Inferior parietal cortex (tissue), 1 donor: ENCODE data around the gene ADCY4.
"Not testable (repeated sequence)": the region's sequence is repeated elsewhere in the genome, so short reads cannot be mapped to it uniquely, and the experiment has no call there.

Experiments
- DNase-seq: peaks from one replicate; pipeline ENCODE4 v3.0.0-alpha.2; 2016; ENCODE audit errors: extremely low spot score

ADCY4 gene

GRCh38 chr14:24334431-24335291, at the start of gene ADCY4:
ADCY4 (minus strand) TSS chr14:24335071; CDS start chr14:24334652, 419 bp downstream.
- no peak for DNase-seq

DNA sequence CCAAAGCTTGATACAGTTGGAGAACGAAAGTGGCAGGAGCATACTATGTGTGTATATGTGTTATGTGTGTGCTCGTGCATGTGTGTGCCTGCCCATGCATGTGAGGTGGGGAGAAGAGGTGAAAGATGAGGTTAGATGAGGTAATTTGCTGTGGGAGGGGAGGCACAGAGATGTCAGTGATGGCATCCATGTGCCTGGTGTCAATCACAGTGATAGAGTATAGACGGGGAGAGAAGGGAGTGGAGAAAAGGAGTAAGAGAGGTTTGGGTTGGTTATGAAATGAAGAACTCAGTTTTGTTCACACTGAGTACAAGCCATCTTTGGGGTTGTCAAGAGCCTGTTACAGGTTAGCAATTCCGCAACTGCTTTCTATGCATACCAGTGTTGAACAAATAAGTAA, 49.3 kb upstream of the ADCY4 start:
- no peak for DNase-seq

- no peak for DNase-seq
Measured at GRCh38 chr14:24382064-24382371, 47.1 kb upstream of the ADCY4 start.

- DNase-seq, result no peak
Measured at GRCh38 chr14:24381363-24382063, 46.6 kb upstream of the ADCY4 start.

- DNase-seq, result no peak
Measured at GRCh38 chr14:24379907-24380730, 45.2 kb upstream of the ADCY4 start.

DNA sequence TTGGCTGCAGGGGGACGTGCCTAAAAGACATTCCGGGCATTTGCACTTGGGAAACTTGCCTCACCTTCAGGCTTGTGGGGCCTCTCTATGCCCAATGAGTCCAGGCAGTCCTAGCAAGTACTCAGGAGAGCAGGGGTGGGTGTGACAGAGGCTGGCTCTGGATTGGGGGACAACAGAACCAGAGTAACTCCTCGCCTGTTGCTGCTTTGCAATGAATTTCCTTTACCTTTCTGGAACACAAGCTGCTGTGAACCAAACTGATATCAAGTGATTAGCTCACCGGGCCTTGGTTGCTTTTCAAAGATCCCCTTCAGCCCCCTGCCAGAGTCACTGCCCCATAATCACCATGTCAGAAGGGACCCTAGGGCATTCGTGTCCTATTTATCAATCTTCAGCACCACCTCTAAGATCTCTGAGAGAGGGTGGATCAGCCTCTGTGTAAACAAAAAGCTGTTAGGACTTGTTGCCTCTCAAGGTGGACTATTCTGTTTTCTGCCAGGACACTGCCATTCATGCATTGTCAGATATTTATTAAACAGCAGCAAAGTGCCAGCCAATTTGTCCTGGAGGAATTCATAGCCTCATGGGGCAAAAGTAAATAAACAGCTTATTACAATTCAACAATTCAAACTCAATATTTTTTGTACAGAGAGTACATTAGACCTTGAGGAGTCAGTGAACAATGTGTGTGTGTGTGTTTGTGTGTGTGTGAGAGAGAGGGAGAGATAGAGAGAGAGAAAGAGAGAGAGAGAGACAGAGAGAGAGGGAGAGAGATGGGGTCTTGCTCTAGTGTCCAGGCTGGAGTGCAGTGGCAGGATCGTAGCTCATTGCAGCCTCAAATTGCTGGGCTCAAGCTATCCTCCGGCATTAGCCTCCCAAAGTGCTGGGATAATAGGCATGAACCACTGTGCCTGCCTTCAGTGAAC, 44.4 kb upstream of the ADCY4 start:
- DNase-seq, result no peak

DNA sequence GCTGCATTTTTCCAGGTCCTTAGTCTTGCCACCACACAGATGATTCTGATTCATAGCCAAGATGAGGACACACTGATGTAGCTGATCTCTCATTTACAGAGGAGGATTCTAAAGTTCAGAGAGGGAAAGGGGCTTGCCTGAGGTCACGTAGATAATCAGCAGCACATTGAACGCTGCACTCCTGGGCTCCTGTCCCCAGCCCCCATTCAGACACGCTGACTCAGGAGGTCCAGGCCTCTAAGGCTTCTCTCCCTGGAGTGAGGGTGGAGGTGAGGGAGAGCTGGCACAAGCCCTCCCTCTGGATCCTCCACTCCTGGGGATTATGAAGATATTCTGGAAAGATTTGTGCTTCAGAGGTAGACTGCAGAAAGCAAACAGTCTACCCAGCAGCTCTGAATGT, 43.5 kb upstream of the ADCY4 start:
- DNase-seq, result no peak

GRCh38 chr14:24377657-24378056, 42.8 kb upstream of the ADCY4 start:
- DNase-seq, result no peak

DNA sequence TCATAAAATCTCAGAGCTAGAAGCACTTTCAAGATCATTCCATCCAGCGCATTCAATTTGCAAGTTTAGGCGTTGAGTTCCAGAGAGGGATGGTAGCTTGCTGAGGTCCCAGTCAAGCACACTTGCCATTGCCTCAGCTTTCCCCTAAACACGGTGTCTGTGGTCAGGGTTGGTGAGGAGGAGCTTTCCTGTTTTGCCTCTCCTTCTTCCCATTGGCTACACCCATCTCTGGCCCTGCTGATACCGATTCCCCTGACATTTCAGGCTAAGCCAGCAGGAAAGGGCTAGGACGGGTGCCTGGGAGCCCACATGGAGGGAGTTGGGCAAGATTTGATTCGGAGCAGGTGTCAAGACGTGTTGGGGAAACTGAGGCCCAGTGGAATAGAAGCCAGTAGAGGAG, 42.3 kb upstream of the ADCY4 start:
- DNase-seq, result no peak

DNA sequence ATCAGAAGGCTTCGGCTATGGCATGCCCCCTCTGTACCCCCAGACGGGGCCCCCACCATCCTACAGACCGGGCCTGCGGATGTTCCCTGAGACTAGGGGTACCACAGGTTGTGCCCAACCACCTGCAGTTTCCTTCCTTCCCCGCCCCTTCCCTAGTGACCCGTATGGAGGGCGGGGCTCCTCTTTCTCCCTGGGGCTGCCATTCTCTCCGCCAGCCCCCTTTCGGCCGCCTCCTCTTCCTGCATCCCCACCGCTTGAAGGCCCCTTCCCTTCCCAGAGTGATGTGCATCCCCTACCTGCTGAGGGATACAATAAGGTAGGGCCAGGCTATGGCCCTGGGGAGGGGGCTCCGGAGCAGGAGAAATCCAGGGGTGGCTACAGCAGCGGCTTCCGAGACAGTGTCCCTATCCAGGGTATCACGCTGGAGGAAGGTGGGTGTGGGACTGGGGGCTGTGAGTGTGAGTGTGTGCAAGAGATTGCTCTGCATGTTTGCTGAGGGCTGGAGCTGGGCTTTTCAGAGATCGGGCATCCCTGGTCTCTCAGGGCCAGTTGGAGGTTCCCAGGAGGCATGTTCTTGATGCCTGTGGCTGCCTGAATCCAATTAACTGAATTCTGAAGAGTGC, 41.7 kb upstream of the ADCY4 start:
- DNase-seq, result no peak

DNA sequence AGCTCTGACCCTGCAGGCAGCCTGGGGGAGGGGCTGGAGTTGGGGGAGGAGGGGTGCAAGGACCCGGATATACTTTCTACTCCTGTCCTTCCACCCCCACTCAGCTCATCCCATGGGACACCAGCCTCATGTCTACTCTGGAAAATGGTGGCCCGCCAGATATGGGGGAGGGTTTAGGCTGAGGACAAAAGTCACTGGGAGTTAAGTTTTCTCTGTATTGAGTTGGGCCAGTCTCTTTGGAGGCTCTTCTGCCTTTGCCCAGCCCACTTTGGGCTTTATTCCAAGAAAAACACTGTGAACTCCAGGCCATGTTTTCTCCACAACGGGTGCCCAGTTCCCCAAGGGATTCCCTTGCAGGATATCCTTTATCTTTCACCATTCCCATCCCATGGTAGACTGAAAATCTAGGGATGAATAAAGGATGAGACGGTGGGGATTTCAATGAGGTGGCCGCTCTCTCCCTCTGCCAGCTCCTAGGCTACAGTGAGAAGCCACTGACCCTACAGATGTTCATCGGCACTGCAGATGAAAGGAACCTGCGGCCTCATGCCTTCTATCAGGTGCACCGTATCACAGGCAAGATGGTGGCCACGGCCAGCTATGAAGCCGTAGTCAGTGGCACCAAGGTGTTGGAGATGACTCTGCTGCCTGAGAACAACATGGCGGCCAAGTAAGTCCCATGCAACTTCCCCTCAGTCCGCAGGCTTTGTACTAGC, 38.0 kb upstream of the ADCY4 start:
- no peak for DNase-seq

DNA sequence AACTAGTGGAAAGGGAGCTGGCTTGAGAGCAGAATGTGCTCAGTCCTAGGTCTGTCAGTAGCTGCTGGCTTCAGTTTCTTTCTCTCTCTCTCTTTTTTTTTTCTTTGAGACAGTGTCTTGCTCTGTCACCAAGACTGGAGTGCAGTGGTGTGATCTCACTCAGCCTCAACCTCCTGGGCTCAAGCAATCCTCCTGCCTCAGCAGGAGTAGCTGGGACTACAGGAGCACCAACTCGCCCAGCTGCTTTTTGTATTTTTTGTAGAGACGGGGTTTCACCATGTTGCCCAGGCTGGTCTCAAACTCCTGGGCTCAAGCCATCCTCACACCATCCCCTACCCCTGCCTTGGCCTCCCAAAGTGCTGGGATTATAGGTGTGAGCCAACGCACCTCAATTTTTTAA, 36.7 kb upstream of the ADCY4 start:
- not testable (repeated sequence) for DNase-seq

DNA sequence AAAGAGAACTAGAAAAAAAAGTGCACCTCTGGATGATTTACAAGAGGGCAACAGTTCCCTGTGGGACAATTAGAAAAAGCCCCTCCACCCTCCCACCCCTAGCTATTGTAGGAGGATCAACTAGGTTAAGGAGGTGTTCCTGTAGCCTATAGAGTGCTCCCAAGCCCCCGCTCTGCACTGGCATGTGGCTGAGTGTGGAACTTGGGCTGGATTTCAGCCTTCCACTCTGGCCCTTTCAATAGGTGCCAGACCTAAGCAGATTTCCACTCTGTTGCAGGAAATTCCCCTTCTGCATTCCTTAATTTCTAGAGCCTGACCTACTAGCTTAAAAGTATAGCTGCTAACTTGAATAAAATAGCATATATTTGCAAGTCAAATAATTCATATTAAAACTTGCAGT, 35.9 kb upstream of the ADCY4 start:
- no peak for DNase-seq

- DNase-seq, result no peak
Measured at GRCh38 chr14:24369907-24370687, 35.2 kb upstream of the ADCY4 start.

- no peak for DNase-seq
Measured at GRCh38 chr14:24369463-24369862, 34.6 kb upstream of the ADCY4 start.

DNA sequence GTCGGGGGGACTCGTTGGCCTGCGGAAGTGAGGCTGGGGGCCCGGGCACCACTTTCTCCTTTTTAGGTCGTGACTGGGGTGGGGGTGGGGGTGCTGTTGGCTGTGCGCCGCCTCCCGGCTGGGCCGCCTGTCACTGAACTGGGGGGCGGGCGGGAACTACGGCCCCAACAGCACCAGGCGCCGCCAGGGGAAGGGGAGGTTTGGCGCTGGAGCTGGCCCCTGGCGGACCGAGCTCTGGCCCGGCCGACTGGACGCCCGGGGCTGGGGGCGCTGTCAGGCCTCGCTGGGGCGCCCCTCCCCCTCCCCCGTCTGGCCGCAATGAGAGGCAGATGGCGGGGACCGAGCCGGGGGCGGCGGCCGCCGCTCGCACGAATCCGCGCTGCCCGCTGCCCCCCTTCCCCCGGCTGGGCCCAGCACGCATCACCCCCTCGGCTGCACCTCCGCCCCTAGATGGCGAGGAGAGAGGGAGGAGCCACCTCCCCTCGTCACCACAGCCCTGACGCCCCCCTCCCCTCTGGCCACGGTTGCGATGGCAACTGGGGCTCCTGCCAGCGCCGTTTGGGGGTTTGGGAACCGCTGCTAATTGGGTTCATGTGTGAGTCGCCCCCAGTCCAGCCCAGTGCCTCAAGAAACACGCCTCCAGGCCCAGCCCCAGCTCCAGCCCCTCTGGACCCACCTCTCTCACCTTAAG, 33.8 kb upstream of the ADCY4 start:
- DNase-seq, result no peak

- DNase-seq, result no peak
Measured at GRCh38 chr14:24368212-24368561, 33.3 kb upstream of the ADCY4 start.

- DNase-seq, result no peak
Measured at GRCh38 chr14:24367514-24368211, 32.8 kb upstream of the ADCY4 start, which contains the start of gene NFATC4. NFATC4 (plus strand) TSS chr14:24368184; CDS start chr14:24368341, 157 bp downstream.
